Skeletal muscle satellite cell (primary cell): Measurements from ENCODE around the gene SOCS2.
"Not testable (repeated sequence)": the region's sequence is repeated elsewhere in the genome, so short reads cannot be mapped to it uniquely, and the experiment has no call there.

Source experiments
- H3K27me3 ChIP-seq: 2 replicates; pipeline ENCODE4 v1.7.0; 2013; ENCODE audit warnings: low read length; ENCODE audit not compliant: control insufficient read depth, insufficient read depth
- H3K36me3 ChIP-seq: 2 replicates; pipeline ENCODE4 v1.7.0; 2013; ENCODE audit warnings: mild to moderate bottlenecking, control low read depth, low read length; ENCODE audit not compliant: insufficient read depth
- H3K4me1 ChIP-seq: 2 replicates; pipeline ENCODE4 v1.7.0; 2013; ENCODE audit warnings: low read length; ENCODE audit not compliant: control insufficient read depth, insufficient read depth
- H3K4me2 ChIP-seq: 2 replicates; pipeline ENCODE4 v1.7.0; 2013; ENCODE audit warnings: mild to moderate bottlenecking, low read length
- H3K4me3 ChIP-seq: 2 replicates; pipeline ENCODE4 v1.7.0; 2013; ENCODE audit warnings: low read length
- H3K9ac ChIP-seq: 2 replicates; pipeline ENCODE4 v1.7.0; 2013; ENCODE audit warnings: mild to moderate bottlenecking, low read depth, low read length, moderate library complexity
- H3K9me3 ChIP-seq: replicated peaks from 2 replicates; pipeline ENCODE4 v1.7.0; 2013; ENCODE audit warnings: mild to moderate bottlenecking, control low read depth, low read length

Gene SOCS2

DNA sequence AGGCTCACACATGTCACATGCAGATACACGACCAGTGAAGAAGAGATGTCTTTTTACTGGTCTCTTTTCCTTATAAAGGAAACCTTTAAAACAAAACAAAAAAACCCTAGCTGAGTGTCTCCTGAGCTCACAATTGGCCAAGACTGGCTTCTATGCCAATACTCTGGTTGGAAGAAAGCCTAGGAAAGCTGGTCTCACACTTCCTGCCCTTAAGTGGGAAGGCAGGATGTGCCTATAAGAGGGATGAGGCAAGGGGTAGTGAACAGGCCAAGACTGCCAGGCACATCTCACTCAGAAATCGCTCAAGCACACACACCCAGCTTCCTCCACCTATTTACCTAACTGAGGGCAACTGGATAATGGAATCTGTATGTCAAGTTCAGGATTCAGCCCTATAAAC lies 50.0 kb downstream of the SOCS2 start:
- Histone ChIP-seq H3K27me3 (no peaks in the 10 kb centered on the region), H3K9ac (no peak overlapping the region), H3K9me3 (no peaks in the 10 kb centered on the region), H3K4me1 (peaks cover 36% of the 10 kb centered on the region), H3K36me3 (no peaks in the 10 kb centered on the region), H3K4me2 (no peak overlapping the region), H3K4me3 (no peak overlapping the region)

DNA sequence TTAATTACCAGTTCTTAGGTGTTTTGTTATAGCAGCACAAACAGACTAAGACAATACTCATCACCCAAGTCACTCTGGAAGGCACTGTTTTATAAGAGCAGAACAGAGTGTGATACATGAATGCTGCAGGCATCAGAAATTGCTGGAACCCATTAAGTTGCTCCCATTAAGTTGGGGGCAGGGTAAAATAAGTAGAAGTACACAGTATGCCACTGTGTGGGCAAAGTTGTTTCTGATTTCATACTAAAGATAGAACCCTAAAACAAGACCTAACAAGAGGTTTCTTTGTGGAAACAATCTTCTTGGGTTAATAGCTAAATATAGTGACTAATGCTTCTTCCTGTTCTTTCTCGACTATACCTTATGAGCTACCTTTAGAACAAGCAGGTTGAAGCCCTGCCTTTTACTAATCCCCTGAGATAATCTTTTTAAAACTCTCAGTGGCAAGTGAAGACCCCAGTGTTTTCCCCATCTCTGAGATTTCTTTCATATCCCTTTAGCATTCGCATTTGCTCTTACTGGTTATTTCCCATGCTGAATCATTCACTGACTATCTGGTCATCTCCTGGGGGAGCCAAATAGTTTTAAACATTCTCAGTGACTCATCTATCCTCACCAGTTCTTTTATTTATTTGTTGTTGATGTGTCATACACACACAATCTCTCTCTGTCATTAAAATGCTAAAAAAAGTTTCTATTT lies 52.3 kb downstream of the SOCS2 start:
- Histone ChIP-seq H3K9ac (peak overlapping the region; percentile 69), H3K36me3 (no peaks in the 10 kb centered on the region), H3K4me1 (peaks cover 36% of the 10 kb centered on the region), H3K9me3 (no peaks in the 10 kb centered on the region), H3K4me3 (peak overlapping the region; percentile 41), H3K27me3 (no peaks in the 10 kb centered on the region), H3K4me2 (peak overlapping the region; percentile 76)

- Histone ChIP-seq H3K4me2 (peak overlapping the region; percentile 47), H3K4me1 (peaks cover 36% of the 10 kb centered on the region), H3K9ac (peak overlapping the region; percentile 55)
- H3K9me3 ChIP-seq, H3K27me3 ChIP-seq, H3K36me3 ChIP-seq, H3K4me3 ChIP-seq: not testable (repeated sequence)
Measured at GRCh38 chr12:93625295-93625645, 52.8 kb downstream of the SOCS2 start.

- Histone ChIP-seq H3K27me3 (no peaks in the 10 kb centered on the region), H3K36me3 (no peaks in the 10 kb centered on the region), H3K4me3 (no peak overlapping the region), H3K9ac (no peak overlapping the region), H3K4me2 (no peak overlapping the region), H3K9me3 (no peaks in the 10 kb centered on the region), H3K4me1 (peaks cover 36% of the 10 kb centered on the region)
Measured at GRCh38 chr12:93626160-93626559, 53.7 kb downstream of the SOCS2 start.
